ENCODE measurements around the gene HLA-B.

DNA sequence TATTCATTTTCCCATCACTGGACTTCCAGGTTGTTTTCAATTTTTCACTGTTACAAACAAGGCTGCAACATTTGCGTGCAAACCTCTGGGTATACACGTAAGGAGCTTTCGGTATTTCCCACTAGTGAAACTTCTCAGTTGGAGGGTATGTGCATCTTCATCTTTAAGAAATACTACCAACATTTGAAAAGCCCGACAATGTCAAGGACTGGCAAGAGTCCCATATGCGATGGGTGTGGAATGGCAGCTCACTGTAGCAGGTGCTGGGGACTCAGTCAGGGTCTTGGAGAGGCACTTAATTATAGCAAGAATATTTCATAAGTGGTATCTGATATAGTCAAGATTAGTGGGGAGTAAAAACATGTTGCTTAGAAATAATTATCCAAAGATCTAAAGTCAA, 8.9 kb upstream of the HLA-B start:
- TF ChIP-seq, protein P1, sequence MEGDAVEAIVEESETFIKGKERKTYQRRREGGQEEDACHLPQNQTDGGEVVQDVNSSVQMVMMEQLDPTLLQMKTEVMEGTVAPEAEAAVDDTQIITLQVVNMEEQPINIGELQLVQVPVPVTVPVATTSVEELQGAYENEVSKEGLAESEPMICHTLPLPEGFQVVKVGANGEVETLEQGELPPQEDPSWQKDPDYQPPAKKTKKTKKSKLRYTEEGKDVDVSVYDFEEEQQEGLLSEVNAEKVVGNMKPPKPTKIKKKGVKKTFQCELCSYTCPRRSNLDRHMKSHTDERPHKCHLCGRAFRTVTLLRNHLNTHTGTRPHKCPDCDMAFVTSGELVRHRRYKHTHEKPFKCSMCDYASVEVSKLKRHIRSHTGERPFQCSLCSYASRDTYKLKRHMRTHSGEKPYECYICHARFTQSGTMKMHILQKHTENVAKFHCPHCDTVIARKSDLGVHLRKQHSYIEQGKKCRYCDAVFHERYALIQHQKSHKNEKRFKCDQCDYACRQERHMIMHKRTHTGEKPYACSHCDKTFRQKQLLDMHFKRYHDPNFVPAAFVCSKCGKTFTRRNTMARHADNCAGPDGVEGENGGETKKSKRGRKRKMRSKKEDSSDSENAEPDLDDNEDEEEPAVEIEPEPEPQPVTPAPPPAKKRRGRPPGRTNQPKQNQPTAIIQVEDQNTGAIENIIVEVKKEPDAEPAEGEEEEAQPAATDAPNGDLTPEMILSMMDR (IDR thresholded peaks at IDR 0.05) = no peak
- no peak for TF ChIP-seq POLR2A (IDR thresholded peaks at IDR 0.05)
